ENCODE measurements around the gene VKORC1L1.
"Not testable (repeated sequence)": the region's sequence is repeated elsewhere in the genome, so short reads cannot be mapped to it uniquely, and the experiment has no call there.

The VKORC1L1 gene

GRCh38 chr7:65872776-65873581, at the start of gene VKORC1L1:
Gene VKORC1L1, plus strand, starts transcription at chr7:65873074. Its CDS starts 298 bp downstream, at chr7:65873372.
- peak; percentile 26 to 95 (median 86) for DNase-seq

- no peak for DNase-seq
These were observed 45.5 kb upstream of the VKORC1L1 start for GRCh38 chr7:65827366-65827765.

- DNase-seq: no peak
These were observed 40.6 kb upstream of the VKORC1L1 start for GRCh38 chr7:65832281-65832680.

GRCh38 chr7:65836684-65837083, 36.2 kb upstream of the VKORC1L1 start:
- not testable (repeated sequence) for DNase-seq

- not testable (repeated sequence) for DNase-seq
These were observed 35.3 kb upstream of the VKORC1L1 start for GRCh38 chr7:65837541-65837956.

- no peak for DNase-seq
These were observed 33.0 kb upstream of the VKORC1L1 start for GRCh38 chr7:65839846-65840245.

- DNase-seq: peak in 2 of 56 donors; percentile 8 to 11
These were observed 32.4 kb upstream of the VKORC1L1 start for GRCh38 chr7:65840446-65840845.

- DNase-seq: not testable (repeated sequence)
These were observed 29.3 kb upstream of the VKORC1L1 start for GRCh38 chr7:65843616-65844015.

- DNase-seq: no peak
These were observed 26.8 kb upstream of the VKORC1L1 start for GRCh38 chr7:65846008-65846570.

- DNase-seq: not testable (repeated sequence)
These were observed 19.4 kb upstream of the VKORC1L1 start for GRCh38 chr7:65853426-65853825.

- not testable (repeated sequence) for DNase-seq
These were observed 19.0 kb upstream of the VKORC1L1 start for GRCh38 chr7:65853892-65854291.

GRCh38 chr7:65857321-65857894, 15.5 kb upstream of the VKORC1L1 start:
- DNase-seq: not testable (repeated sequence)

- DNase-seq: not testable (repeated sequence)
These were observed 14.2 kb upstream of the VKORC1L1 start for GRCh38 chr7:65858660-65859059.

- not testable (repeated sequence) for DNase-seq
These were observed 6.6 kb upstream of the VKORC1L1 start for GRCh38 chr7:65866244-65866643.

- DNase-seq: not testable (repeated sequence)
These were observed 5.2 kb upstream of the VKORC1L1 start for GRCh38 chr7:65867681-65868080.

GRCh38 chr7:65869312-65869711, 3.6 kb upstream of the VKORC1L1 start:
- not testable (repeated sequence) for DNase-seq

- DNase-seq: peak in 8 of 56 donors; percentile 0 to 27 (median 1)
These were observed 1.4 kb upstream of the VKORC1L1 start for GRCh38 chr7:65871451-65871850.

GRCh38 chr7:65873582-65874193, 814 bp downstream of the VKORC1L1 start:
- DNase-seq: peak in 7 of 56 donors; percentile 1 to 43 (median 20)

GRCh38 chr7:65875715-65876114, 2.8 kb downstream of the VKORC1L1 start:
- not testable (repeated sequence) for DNase-seq

GRCh38 chr7:65879292-65880153, 6.6 kb downstream of the VKORC1L1 start:
- DNase-seq: not testable (repeated sequence)

- not testable (repeated sequence) for DNase-seq
These were observed 7.4 kb downstream of the VKORC1L1 start for GRCh38 chr7:65880242-65880641.

Measured in amygdala (tissue), 56 donors.